ENCODE data around the gene BEST1. TPM values are rescaled to one million over a fixed set of nuclear protein-coding genes. Genes with fewer than 3 reads are reported as not detected.

BEST1 gene
- total RNA-seq, 1 experiment from 2014 or later: 2.3 TPM

DNA sequence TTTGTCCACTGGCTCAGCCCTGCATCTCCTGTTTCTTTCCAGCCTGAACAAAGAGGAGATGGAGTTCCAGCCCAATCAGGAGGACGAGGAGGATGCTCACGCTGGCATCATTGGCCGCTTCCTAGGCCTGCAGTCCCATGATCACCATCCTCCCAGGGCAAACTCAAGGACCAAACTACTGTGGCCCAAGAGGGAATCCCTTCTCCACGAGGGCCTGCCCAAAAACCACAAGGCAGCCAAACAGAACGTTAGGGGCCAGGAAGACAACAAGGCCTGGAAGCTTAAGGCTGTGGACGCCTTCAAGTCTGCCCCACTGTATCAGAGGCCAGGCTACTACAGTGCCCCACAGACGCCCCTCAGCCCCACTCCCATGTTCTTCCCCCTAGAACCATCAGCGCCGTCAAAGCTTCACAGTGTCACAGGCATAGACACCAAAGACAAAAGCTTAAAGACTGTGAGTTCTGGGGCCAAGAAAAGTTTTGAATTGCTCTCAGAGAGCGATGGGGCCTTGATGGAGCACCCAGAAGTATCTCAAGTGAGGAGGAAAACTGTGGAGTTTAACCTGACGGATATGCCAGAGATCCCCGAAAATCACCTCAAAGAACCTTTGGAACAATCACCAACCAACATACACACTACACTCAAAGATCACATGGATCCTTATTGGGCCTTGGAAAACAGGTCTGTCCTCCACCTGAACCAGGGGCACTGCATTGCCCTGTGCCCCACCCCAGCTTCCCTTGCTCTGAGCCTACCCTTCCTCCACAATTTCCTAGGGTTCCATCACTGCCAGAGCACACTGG, 12.3 kb downstream of the BEST1 start:
- ATAC-seq: no peak; the same call in 1 of the 2 replicates
- peaks cover 6 to 37% of the 10 kb centered on the region in 2 experiments for H3K36me3 ChIP-seq (ENCODE audit: control insufficient read depth in 1 of 2, insufficient read depth in 2 of 2, low read length in 2 of 2)
- no peak overlapping the region for H3K9ac ChIP-seq (ENCODE audit: low read length)
- no peak overlapping the region for H3K4me3 ChIP-seq (replicated peaks in 1 of 2; ENCODE audit: low read depth in 1 of 2, low read length in 2 of 2)
- CTCF ChIA-PET: interaction anchor here (1.1 to 2.6 kb wide), 4 partner anchors 14 to 165 kb away, joined by 5 to 10 read pairs (median 6); no protein-coding TSS in a partner anchor
- no peak overlapping the region for H2AFZ ChIP-seq (ENCODE audit: low read depth, low read length, poor library complexity, severe bottlenecking)
- no peak for DNase-seq (ENCODE audit: low read depth, low spot score)
- no peaks in the 10 kb centered on the region for H3K9me3 ChIP-seq (ENCODE audit: control insufficient read depth in 1 of 2, insufficient read depth in 1 of 2, low read depth in 1 of 2, low read length in 2 of 2)
- H3K27ac ChIP-seq (ENCODE audit: low read depth, low read length): no peak overlapping the region
- H4K20me1 ChIP-seq (ENCODE audit: insufficient read depth): peaks cover 21% of the 10 kb centered on the region; the same call in 1 of the 2 replicates
- no TSS peak for BruUV-seq (replicated peaks)
- peaks cover 3 to 59% of the 10 kb centered on the region in 2 experiments; a peak in 3 of 4 replicates for H3K4me1 ChIP-seq (ENCODE audit: control insufficient read depth in 1 of 2, insufficient read depth in 2 of 2, low read length in 2 of 2)
- RAD21 ChIA-PET (ENCODE audit: low non-redundant PET in 1 of 2, low total read pairs in 2 of 2, uncharacterized antibody in 2 of 2, unreplicated experiment in 2 of 2): no interaction called here
- POLR2A ChIA-PET: interaction anchor here (2.2 to 10.2 kb wide), 5 partner anchors 9 to 120 kb away, joined by 6 to 77 read pairs (median 24); partner anchors contain the start of gene BEST1
- intact Hi-C loops (cut with micrococcal nuclease): loop anchor here (1.0 to 5.0 kb wide), 2 partner anchors 65 to 92 kb away; no protein-coding TSS in a partner anchor
- peaks cover 27% of the 10 kb centered on the region for H3K79me2 ChIP-seq (ENCODE audit: insufficient read depth, low read length)
- no peak overlapping the region for H3K4me2 ChIP-seq (ENCODE audit: low read length)
- H3K9me2 ChIP-seq (ENCODE audit: insufficient read depth): no peaks in the 10 kb centered on the region
- no peak for TF ChIP-seq ATF3 (IDR thresholded peaks at IDR 0.05)
- TF ChIP-seq EZH2phosphoT487 (IDR thresholded peaks at IDR 0.05; ENCODE audit: borderline replicate concordance): no peak
- no peak for TF ChIP-seq CBX3 (IDR thresholded peaks at IDR 0.05; ENCODE audit: low read depth)
- no peak for TF ChIP-seq REST (IDR thresholded peaks at IDR 0.05; ENCODE audit: low read depth)
- TF ChIP-seq, protein P1, sequence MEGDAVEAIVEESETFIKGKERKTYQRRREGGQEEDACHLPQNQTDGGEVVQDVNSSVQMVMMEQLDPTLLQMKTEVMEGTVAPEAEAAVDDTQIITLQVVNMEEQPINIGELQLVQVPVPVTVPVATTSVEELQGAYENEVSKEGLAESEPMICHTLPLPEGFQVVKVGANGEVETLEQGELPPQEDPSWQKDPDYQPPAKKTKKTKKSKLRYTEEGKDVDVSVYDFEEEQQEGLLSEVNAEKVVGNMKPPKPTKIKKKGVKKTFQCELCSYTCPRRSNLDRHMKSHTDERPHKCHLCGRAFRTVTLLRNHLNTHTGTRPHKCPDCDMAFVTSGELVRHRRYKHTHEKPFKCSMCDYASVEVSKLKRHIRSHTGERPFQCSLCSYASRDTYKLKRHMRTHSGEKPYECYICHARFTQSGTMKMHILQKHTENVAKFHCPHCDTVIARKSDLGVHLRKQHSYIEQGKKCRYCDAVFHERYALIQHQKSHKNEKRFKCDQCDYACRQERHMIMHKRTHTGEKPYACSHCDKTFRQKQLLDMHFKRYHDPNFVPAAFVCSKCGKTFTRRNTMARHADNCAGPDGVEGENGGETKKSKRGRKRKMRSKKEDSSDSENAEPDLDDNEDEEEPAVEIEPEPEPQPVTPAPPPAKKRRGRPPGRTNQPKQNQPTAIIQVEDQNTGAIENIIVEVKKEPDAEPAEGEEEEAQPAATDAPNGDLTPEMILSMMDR (IDR thresholded peaks at IDR 0.05 in 2 of 3, conservative IDR thresholded peaks at IDR 0.05 in 1 of 3; ENCODE audit: borderline replicate concordance in 1 of 3, insufficient read depth in 1 of 3, low read depth in 2 of 3, low read length in 2 of 3): no peak
- TF ChIP-seq ZNF274 (IDR thresholded peaks at IDR 0.05; ENCODE audit: low read depth, low read length): no peak
- no peak for TF ChIP-seq TCF7L2 (IDR thresholded peaks at IDR 0.05; ENCODE audit: borderline replicate concordance, extremely low read depth, insufficient read depth, insufficient read length)
- TF ChIP-seq POLR2A (IDR thresholded peaks at IDR 0.05; ENCODE audit: borderline replicate concordance, extremely low read depth, insufficient read depth, insufficient read length): no peak
- TF ChIP-seq ZFX (IDR thresholded peaks at IDR 0.05): no peak
- TF ChIP-seq SP1 (IDR thresholded peaks at IDR 0.05; ENCODE audit: low read depth): no peak
- no peak; the same call in 1 of the 2 replicates for TF ChIP-seq POLR2AphosphoS5 (IDR thresholded peaks at IDR 0.05; ENCODE audit: low read depth, low read length)
- no peak for TF ChIP-seq RAD21 (IDR thresholded peaks at IDR 0.05; ENCODE audit: low read depth)
- no peak for TF ChIP-seq CEBPB (IDR thresholded peaks at IDR 0.05; ENCODE audit: low read depth)
- TF ChIP-seq SRF (IDR thresholded peaks at IDR 0.05; ENCODE audit: low read depth): no peak
- TF ChIP-seq JUND (IDR thresholded peaks at IDR 0.05): no peak
- TF ChIP-seq EZH2 (IDR thresholded peaks at IDR 0.05): no peak
- TF ChIP-seq FOSL1 (IDR thresholded peaks at IDR 0.05; ENCODE audit: low read depth): no peak
- no peaks in the 10 kb centered on the region for H3K27me3 ChIP-seq (ENCODE audit: insufficient read depth, low read length)

All from HCT116 (cell line).